Adrenal gland (tissue), 12 donors: ENCODE data around the gene ANGPTL7. TPM values are rescaled to one million over a fixed set of nuclear protein-coding genes. Genes with fewer than 3 reads are reported as not detected.

Source experiments
- DNase-seq, 7 donors: peaks; one replicate each; pipeline ENCODE4 v3.0.0-alpha.2; 2019 to 2020
- H3K27ac ChIP-seq, 5 donors: fragments of 200-600 bp; sonication (generic) in 4 of 5; 1 replicate in 3 of 5; 2 replicates in 2 of 5; pipeline versions ENCODE4 v1.5.1 to v1.8.0; 2016 to 2020; ENCODE audit warnings: mild to moderate bottlenecking in 1 of 5
- H3K27me3 ChIP-seq: fragments of 200-600 bp; 2 replicates; pipeline ENCODE4 v1.8.0; 2021
- H3K36me3 ChIP-seq, 2 donors: fragments of 200-600 bp; replicated peaks in 1 of 2; 1 replicate in 1 of 2; 2 replicates in 1 of 2; pipeline versions ENCODE4 v1.5.1 to v1.8.0; 2018 to 2022
- H3K4me1 ChIP-seq, 2 donors: fragments of 200-600 bp; replicated peaks in 1 of 2; 1 replicate in 1 of 2; 2 replicates in 1 of 2; pipeline versions ENCODE4 v1.5.1 to v1.8.0; 2018 to 2021
- H3K4me3 ChIP-seq, 4 donors: fragments of 200-600 bp; sonication (generic) in 3 of 4; one replicate each; pipeline ENCODE4 v1.5.1; 2016 to 2018
- H3K9me3 ChIP-seq, 3 donors: fragments of 200-600 bp; sonication (generic) in 1 of 3; replicated peaks in 1 of 3; 1 replicate in 2 of 3; 2 replicates in 1 of 3; pipeline versions ENCODE4 v1.5.1 to v1.8.0; 2016 to 2021
- POLR2A ChIP-seq, 2 donors: fragments of 450-650 bp; IDR thresholded peaks; one replicate each; pipeline ENCODE4 v1.6.1; 2017; ENCODE audit warnings: antibody characterized with exemption in 2 of 2, mild to moderate bottlenecking in 2 of 2, moderate library complexity in 1 of 2
- WGBS, 4 donors: extraction: QIAGEN DNeasy Blood & Tissue Kit in 2 of 4; methylation state at CpG; one replicate each; pipeline versions ENCODE4 v1.1.5 to v1.1.7; 2013 to 2017; 5-methylcytosine and 5-hydroxymethylcytosine counted together
- intact Hi-C, 2 donors: fragments of 100-400 bp; cut with DNase I; formaldehyde crosslinking; loops; one replicate each; pipeline versions ENCODE4 v1.14.1 to v1.15.0; 2022 to 2023
- polyA plus RNA-seq, 3 donors: library from polyadenylated mRNA; stranded (reverse); fragments of 200-250 nt in 2 of 3; fragments of 350-450 nt in 1 of 3; fragmentation: Illumina TruSeq in 1 of 3; extraction: RNeasy Lipid Tissue Mini Kit (QIAGEN cat#74804) in 1 of 3; gene quantifications; one replicate each; pipeline ENCODE4 v1.2.3, GENCODE V29; 2013 to 2014
- total RNA-seq, 9 donors: library from RNA; depleted of rRNA in 4 of 9; stranded (reverse); fragments of >200 nt in 4 of 9; fragments of 120-200 nt in 1 of 9; fragmentation: NEBNext Ultra II Directional in 1 of 9; extraction: Animal tissue kit (Norgen Biotek cat#: 25700) in 1 of 9; gene quantifications; one replicate each; pipeline versions ENCODE4 v1.1.0 to v1.2.4, GENCODE V29; 2013 to 2023
- TF ChIP-seq, protein P1 (sequence below), 6 experiments: fragments of 450-650 bp in 4 of 6; fragments of 200-600 bp in 2 of 6; sonication (generic) in 1 of 6; IDR thresholded peaks; 1 replicate in 5 of 6; 2 replicates in 1 of 6; pipeline versions ENCODE4 v1.5.1 to v1.8.0; 2016 to 2021; ENCODE audit warnings: antibody characterized with exemption in 6 of 6, mild to moderate bottlenecking in 2 of 6, moderate library complexity in 1 of 6
- donor health status: healthy with polysubstance abuse.
- donor health status: Bipolar disorder and iron deficiency.
- donor health status: DM: yes; HTN: yes; CAD: no.
- donor health status: DM: no; HTN: no; CAD: no.
- donor health status: DM: no; HTN: no; CAD: no.
- donor health status: DM: yes; HTN: yes; CAD: no.

The ANGPTL7 gene
- total and polyA plus RNA-seq, 12 donors = 0.12 to 8.5 (median 2.1) TPM

DNA sequence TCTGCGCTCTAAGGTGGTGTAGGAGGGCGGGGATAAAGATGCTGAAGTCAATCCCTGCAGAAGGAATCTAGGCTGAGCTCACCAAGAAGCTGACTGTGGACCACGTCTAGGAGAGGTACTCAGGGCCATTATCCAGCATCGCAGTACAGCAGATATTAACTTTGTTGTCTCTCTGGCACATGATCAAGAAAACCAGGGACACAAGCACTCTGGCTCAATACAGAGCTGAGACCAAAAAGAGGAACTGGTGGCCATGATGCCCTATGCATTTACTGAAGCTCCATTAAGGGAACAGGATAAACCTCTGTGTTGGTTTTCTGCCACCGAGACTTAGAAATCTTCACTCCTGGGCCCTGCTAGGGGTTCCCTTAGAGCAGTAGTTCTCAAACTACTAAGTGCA is 38.0 kb upstream of the ANGPTL7 start:
- intact Hi-C loops = no loop called here
- DNase-seq = no peak
- 67 to 79% (median 74%) methylated on average over 5 of the region's 5 CpGs for WGBS, 4 donors
- H3K9me3 ChIP-seq = no peaks in the 10 kb centered on the region
- TF ChIP-seq, protein P1, sequence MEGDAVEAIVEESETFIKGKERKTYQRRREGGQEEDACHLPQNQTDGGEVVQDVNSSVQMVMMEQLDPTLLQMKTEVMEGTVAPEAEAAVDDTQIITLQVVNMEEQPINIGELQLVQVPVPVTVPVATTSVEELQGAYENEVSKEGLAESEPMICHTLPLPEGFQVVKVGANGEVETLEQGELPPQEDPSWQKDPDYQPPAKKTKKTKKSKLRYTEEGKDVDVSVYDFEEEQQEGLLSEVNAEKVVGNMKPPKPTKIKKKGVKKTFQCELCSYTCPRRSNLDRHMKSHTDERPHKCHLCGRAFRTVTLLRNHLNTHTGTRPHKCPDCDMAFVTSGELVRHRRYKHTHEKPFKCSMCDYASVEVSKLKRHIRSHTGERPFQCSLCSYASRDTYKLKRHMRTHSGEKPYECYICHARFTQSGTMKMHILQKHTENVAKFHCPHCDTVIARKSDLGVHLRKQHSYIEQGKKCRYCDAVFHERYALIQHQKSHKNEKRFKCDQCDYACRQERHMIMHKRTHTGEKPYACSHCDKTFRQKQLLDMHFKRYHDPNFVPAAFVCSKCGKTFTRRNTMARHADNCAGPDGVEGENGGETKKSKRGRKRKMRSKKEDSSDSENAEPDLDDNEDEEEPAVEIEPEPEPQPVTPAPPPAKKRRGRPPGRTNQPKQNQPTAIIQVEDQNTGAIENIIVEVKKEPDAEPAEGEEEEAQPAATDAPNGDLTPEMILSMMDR (IDR thresholded peaks at IDR 0.05) = no peak
- TF ChIP-seq POLR2A (IDR thresholded peaks at IDR 0.05) = no peak
- H3K36me3 ChIP-seq = peaks cover 0 to 43% of the 10 kb centered on the region in 2 donors
- no peaks in the 10 kb centered on the region for H3K27me3 ChIP-seq
- no peak overlapping the region for H3K4me3 ChIP-seq
- peak overlapping the region in 1 of 5 donors; percentile 57 for H3K27ac ChIP-seq
- peaks cover 0 to 9% of the 10 kb centered on the region in 2 donors for H3K4me1 ChIP-seq

DNA sequence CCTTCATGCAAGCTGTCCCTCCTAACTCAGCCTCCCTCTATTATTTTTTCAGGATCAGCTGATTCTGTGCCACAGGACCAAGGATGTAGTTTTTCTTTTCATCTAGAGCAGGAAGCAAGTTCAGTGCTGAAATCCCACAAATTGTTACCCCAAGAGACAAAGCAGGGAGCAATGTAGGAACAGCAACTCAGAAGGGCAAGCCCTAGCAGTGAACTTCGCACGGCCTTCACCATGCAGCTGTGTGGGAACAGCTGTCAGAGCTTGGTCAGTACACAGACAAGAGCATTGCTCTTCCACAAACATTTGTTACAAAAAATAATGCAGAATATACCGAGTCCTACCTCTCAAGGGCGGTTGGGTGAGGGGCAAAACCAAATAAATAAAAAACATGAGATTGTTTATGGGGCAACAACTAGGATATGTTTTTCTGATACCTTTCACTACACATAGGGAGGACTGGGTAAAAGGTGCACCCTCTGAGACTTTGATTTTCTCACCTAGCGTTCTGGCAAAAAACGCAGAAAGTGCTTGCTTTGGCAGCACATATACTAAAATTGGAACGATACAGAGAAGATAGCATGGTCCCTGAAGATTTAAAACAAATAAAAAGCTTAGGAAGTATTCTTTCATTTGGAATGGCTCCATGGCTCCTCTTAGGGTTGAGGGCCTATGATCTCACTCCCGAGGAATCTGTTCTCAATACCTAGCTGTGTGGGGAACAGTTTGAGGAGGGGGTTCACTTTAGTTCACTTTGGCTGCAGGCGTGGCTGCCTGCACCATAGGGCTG is 37.1 kb upstream of the ANGPTL7 start:
- intact Hi-C loops = no loop called here
- peaks cover 0 to 40% of the 10 kb centered on the region in 2 donors for H3K36me3 ChIP-seq
- no peak for DNase-seq
- TF ChIP-seq, protein P1 (IDR thresholded peaks at IDR 0.05) = no peak
- no peak for TF ChIP-seq POLR2A (IDR thresholded peaks at IDR 0.05)
- H3K27ac ChIP-seq = peak overlapping the region in 2 of 5 donors; percentile 18 to 57
- H3K4me1 ChIP-seq = peaks cover 0 to 9% of the 10 kb centered on the region in 2 donors
- H3K9me3 ChIP-seq = no peaks in the 10 kb centered on the region
- H3K27me3 ChIP-seq = no peaks in the 10 kb centered on the region
- H3K4me3 ChIP-seq = no peak overlapping the region
- WGBS, 4 donors = 72 to 79% (median 78%) methylated on average over 9 of the region's 9 CpGs

DNA sequence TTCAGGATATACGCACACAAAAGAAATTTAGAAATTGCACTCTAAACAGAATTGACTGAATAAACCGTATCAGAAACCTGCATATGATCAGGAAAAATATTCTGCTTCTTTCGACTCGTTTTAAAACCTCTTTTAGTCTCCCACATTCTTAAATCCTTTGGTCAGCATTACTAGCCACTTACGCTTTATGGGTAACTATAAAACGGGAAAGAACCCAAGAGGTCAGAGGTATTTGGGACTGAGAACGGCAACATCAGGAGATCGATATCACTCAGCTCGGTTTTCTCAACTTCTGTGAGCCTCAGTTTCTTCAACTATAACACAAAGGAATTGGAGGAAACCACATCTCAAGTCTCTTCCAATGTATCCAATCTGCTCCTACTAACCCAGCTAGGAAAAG is 36.4 kb upstream of the ANGPTL7 start:
- Histone ChIP-seq H3K4me3 (no peak overlapping the region), H3K4me1 (peaks cover 0 to 14% of the 10 kb centered on the region in 2 donors), H3K27me3 (no peaks in the 10 kb centered on the region), H3K27ac (peak overlapping the region in 1 of 5 donors; percentile 56), H3K9me3 (no peaks in the 10 kb centered on the region), H3K36me3 (peaks cover 0 to 36% of the 10 kb centered on the region in 2 donors)
- no peak for DNase-seq
- intact Hi-C loops = no loop called here
- TF ChIP-seq, protein P1 (IDR thresholded peaks at IDR 0.05) = no peak
- no peak for TF ChIP-seq POLR2A (IDR thresholded peaks at IDR 0.05)
- WGBS, 4 donors = 80 to 87% (median 86%) methylated on average over 9 of the region's 9 CpGs

DNA sequence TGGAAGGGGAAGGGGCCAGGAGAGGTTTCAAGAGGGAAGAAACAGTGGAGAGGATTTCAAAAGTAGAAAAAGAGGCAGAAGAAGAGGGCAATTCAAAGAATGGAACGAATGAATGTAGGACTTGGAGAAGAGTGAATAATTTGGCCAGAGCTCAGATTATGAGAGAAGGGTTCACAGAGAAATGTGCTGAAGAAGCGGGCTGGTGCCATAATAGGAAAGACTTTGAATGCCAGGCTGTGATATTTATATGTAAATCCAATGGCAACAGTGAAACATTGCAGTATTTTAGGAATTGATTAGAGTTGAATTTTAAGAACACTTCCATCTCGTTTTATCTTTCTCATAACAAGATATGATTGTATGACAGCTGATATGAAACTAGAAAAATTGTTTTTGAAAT is 36.0 kb upstream of the ANGPTL7 start:
- Histone ChIP-seq H3K36me3 (peaks cover 0 to 32% of the 10 kb centered on the region in 2 donors), H3K27ac (no peak overlapping the region), H3K4me1 (peaks cover 3 to 18% of the 10 kb centered on the region in 2 donors), H3K4me3 (no peak overlapping the region), H3K9me3 (no peaks in the 10 kb centered on the region), H3K27me3 (no peaks in the 10 kb centered on the region)
- 76 to 88% (median 82%) methylated on average over 3 of the region's 3 CpGs for WGBS, 4 donors
- TF ChIP-seq POLR2A (IDR thresholded peaks at IDR 0.05) = no peak
- TF ChIP-seq, protein P1 (IDR thresholded peaks at IDR 0.05) = no peak
- no peak for DNase-seq
- intact Hi-C loops = no loop called here
